ENCODE data around the gene TMED8. TPM values are rescaled to one million over a fixed set of nuclear protein-coding genes. Genes with fewer than 3 reads are reported as not detected.
"Not testable (repeated sequence)": the region's sequence is repeated elsewhere in the genome, so short reads cannot be mapped to it uniquely, and the experiment has no call there.

Gene TMED8
- total and polyA plus RNA-seq, 9 donors = 4.4 to 8.2 (median 5.5) TPM

DNA sequence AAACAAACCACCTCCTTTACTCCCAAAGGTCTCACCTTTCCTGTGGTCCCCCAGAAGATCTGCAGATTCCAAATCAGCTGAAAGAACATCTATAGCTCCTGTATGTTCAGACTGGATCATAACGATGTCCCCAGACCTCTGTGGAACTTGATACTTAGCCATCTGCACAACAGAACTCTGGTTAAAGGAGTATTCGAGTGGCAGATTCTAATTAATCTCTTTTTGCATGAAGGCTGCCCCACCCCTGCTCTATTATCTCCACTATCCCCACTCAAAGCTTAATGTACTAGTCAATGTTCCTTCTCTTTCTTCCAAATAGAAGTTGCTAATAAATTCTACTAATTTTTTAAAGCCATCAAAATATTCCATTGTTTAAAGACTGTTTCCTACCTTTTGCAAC, 33.2 kb downstream of the TMED8 start:
- H3K4me1 ChIP-seq (ENCODE audit: control insufficient read depth, insufficient read depth, low read length) = peaks cover 7% of the 10 kb centered on the region
- no peak overlapping the region for H3K4me3 ChIP-seq (ENCODE audit: low read length)
- H3K9me3 ChIP-seq (replicated peaks; ENCODE audit: control insufficient read depth, low read depth, low read length) = no peaks in the 10 kb centered on the region
- WGBS (ENCODE audit: insufficient coverage) = 63% methylated on average over 2 of the region's 2 CpGs
- H3K27me3 ChIP-seq (ENCODE audit: control insufficient read depth, insufficient read depth, low read length) = no peaks in the 10 kb centered on the region
- H3K27ac ChIP-seq (ENCODE audit: low read length) = no peak overlapping the region
- peaks cover 26% of the 10 kb centered on the region for H3K36me3 ChIP-seq (ENCODE audit: control insufficient read depth, insufficient read depth, low read length)
- no peak for DNase-seq

DNA sequence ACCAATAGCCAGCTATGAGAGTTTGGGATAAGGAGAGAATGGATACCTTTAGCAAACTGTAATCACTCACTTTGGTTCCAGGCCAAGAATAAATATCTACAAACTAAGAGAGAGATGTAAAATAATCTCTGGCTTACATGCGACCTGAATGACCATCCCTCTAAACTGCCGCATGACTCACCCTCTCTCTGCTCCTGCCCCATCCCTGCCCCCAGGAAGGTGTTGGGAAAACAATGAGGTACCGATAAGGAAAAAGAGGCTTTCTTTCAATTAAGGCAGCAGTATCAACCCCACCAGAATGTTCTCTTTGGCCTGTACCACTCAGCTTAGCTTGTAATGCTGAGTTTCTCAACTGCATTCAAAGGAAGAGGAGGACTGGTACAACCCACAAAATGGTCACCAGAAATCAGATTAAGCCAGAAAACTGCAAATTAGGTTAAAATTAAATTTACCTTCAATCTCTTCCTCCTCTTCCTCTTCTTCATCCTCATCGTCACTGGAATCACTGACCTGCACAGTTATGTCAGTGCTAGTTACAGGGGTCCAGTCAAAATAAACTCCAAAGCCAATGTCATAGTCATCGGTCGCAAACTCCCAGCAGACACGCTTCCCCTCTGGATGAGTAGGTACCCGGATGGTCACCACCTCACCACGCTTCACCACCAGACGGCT, 34.0 kb downstream of the TMED8 start:
- H3K9me3 ChIP-seq (replicated peaks; ENCODE audit: control insufficient read depth, low read depth, low read length) = no peaks in the 10 kb centered on the region
- no peak overlapping the region for H3K27ac ChIP-seq (ENCODE audit: low read length)
- peaks cover 7% of the 10 kb centered on the region for H3K4me1 ChIP-seq (ENCODE audit: control insufficient read depth, insufficient read depth, low read length)
- H3K27me3 ChIP-seq (ENCODE audit: control insufficient read depth, insufficient read depth, low read length) = no peaks in the 10 kb centered on the region
- WGBS (ENCODE audit: insufficient coverage) = 96% methylated on average over 4 of the region's 10 CpGs
- DNase-seq = no peak
- no peak overlapping the region for H3K4me3 ChIP-seq (ENCODE audit: low read length)
- peaks cover 28% of the 10 kb centered on the region for H3K36me3 ChIP-seq (ENCODE audit: control insufficient read depth, insufficient read depth, low read length)

DNA sequence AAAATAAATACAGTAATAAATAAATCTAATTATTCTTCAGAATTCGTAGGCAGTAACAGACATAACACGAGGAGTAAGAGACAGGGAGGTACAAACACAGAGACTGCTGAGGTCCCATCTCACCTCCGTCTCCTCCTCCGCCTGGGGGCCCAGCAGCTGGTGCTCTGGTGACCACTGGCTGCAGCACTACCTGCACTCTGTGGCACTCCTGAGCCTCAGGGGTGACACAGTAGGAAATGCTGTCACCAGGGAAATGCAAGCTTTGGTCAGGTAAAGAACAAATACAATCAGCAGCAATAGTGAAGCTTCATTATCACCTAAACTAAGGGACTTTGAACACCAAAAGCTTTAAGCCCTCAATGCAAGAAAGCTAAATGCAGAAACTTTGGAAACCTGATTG, 36.5 kb downstream of the TMED8 start:
- Histone ChIP-seq H3K9me3 (replicated peaks; ENCODE audit: control insufficient read depth, low read depth, low read length) (no peaks in the 10 kb centered on the region), H3K4me3 (ENCODE audit: low read length) (no peak overlapping the region), H3K27ac (ENCODE audit: low read length) (no peak overlapping the region), H3K4me1 (ENCODE audit: control insufficient read depth, insufficient read depth, low read length) (peaks cover 7% of the 10 kb centered on the region), H3K27me3 (ENCODE audit: control insufficient read depth, insufficient read depth, low read length) (no peaks in the 10 kb centered on the region), H3K36me3 (ENCODE audit: control insufficient read depth, insufficient read depth, low read length) (peaks cover 28% of the 10 kb centered on the region)
- DNase-seq = no peak
- WGBS (ENCODE audit: insufficient coverage) = 100% methylated on average over 1 of the region's 4 CpGs

DNA sequence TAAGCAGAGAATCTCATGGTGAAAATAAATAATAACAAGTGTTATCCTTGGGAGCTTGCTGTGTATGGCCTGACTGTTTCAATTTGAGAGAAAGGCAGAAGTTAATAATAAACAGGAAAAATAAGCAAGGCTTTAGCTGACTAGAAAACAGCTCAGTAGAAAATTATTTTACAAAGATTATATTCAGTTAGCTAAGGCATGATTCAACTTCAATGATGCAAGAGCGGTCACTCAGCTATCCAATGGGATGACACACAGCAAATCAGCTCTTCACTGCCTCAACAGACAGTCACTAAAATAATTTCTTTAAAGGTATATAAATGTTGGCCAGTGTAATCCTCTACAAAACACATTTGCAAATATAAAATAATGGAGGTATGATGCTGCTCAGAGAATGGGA, 37.5 kb downstream of the TMED8 start:
- DNase-seq = no peak
- WGBS (ENCODE audit: insufficient coverage) = no CpG with 5 or more reads among the region's 1 CpG
- Histone ChIP-seq H3K36me3 (ENCODE audit: control insufficient read depth, insufficient read depth, low read length) (peaks cover 28% of the 10 kb centered on the region), H3K4me3 (ENCODE audit: low read length) (no peak overlapping the region), H3K27ac (ENCODE audit: low read length) (no peak overlapping the region), H3K27me3 (ENCODE audit: control insufficient read depth, insufficient read depth, low read length) (no peaks in the 10 kb centered on the region), H3K9me3 (replicated peaks; ENCODE audit: control insufficient read depth, low read depth, low read length) (no peaks in the 10 kb centered on the region), H3K4me1 (ENCODE audit: control insufficient read depth, insufficient read depth, low read length) (peaks cover 7% of the 10 kb centered on the region)

DNA sequence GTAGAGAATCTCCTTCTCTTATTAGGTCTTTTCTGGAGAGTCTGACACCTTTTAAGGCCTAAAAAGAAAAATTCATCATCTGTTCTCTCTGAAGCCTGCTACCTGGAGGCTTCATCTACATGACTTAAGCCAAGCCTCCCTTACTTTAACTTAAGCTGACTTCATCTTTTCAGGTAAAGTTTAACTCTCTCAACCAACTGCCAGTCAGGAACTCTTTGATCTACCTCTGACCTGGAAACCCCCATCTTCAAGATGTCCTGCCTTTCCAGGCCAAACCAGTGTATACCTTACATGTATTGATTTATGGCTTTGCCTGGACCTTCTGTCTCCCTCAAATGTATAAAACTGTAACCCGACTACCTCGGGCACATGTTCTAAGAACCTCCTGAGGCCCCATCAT, 38.6 kb downstream of the TMED8 start:
- 95% methylated on average over 2 of the region's 2 CpGs for WGBS (ENCODE audit: insufficient coverage)
- peaks cover 2% of the 10 kb centered on the region for H3K4me1 ChIP-seq (ENCODE audit: control insufficient read depth, insufficient read depth, low read length)
- H3K9me3 ChIP-seq (replicated peaks; ENCODE audit: control insufficient read depth, low read depth, low read length) = no peaks in the 10 kb centered on the region
- H3K27ac ChIP-seq (ENCODE audit: low read length) = no peak overlapping the region
- no peaks in the 10 kb centered on the region for H3K27me3 ChIP-seq (ENCODE audit: control insufficient read depth, insufficient read depth, low read length)
- no peak overlapping the region for H3K4me3 ChIP-seq (ENCODE audit: low read length)
- DNase-seq = no peak
- peaks cover 27% of the 10 kb centered on the region for H3K36me3 ChIP-seq (ENCODE audit: control insufficient read depth, insufficient read depth, low read length)

DNA sequence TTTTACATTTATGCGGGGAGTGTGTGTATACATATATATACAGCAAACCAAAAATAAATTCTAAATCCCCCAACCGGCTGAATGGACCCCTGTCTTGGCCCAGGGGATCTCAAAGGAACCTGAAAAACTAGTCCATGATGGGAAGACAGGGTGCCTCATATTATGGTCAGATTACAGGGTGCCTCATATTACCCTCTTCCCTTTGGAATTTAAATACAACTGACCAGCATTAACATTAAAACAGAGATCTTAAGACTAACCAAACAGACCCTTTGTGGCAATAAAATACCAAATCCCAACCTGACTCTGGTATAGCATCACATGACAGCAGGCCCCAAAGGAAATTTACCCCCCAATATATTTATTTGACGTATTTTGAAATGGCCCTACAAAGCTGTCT, 39.0 kb downstream of the TMED8 start:
- Histone ChIP-seq H3K9me3 (replicated peaks; ENCODE audit: control insufficient read depth, low read depth, low read length) (no peaks in the 10 kb centered on the region), H3K27ac (ENCODE audit: low read length) (no peak overlapping the region), H3K27me3 (ENCODE audit: control insufficient read depth, insufficient read depth, low read length) (no peaks in the 10 kb centered on the region), H3K4me3 (ENCODE audit: low read length) (no peak overlapping the region), H3K4me1 (ENCODE audit: control insufficient read depth, insufficient read depth, low read length) (no peaks in the 10 kb centered on the region), H3K36me3 (ENCODE audit: control insufficient read depth, insufficient read depth, low read length) (peaks cover 23% of the 10 kb centered on the region)
- no CpG with 5 or more reads among the region's 3 CpGs for WGBS (ENCODE audit: insufficient coverage)
- DNase-seq = no peak

DNA sequence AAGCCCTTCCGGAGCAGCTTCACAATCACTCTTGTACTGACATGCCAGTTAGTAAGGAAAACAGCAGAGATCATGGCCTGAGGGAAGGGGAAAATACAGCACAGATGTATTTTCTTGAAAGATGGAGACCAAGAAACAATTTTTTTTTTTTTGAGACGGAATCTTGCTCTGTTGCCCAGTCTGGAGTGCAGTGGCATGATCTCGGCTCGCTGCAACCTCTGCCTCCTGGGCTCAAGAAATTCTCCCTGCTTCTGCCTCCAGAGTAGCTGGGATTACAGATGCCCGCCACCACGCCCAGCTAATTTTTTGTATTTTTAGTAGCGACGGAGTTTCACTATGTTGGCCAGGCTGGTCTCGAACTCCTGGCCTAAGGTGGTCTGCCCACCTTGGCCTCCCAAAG, 39.6 kb downstream of the TMED8 start:
- H3K27ac ChIP-seq (ENCODE audit: low read length); H3K9me3 ChIP-seq (replicated peaks; ENCODE audit: control insufficient read depth, low read depth, low read length); H3K4me3 ChIP-seq (ENCODE audit: low read length); DNase-seq; H3K27me3 ChIP-seq (ENCODE audit: control insufficient read depth, insufficient read depth, low read length); H3K4me1 ChIP-seq (ENCODE audit: control insufficient read depth, insufficient read depth, low read length): not testable (repeated sequence)
- WGBS (ENCODE audit: insufficient coverage) = 93% methylated on average over 9 of the region's 9 CpGs
- peaks cover 21% of the 10 kb centered on the region for H3K36me3 ChIP-seq (ENCODE audit: control insufficient read depth, insufficient read depth, low read length)

DNA sequence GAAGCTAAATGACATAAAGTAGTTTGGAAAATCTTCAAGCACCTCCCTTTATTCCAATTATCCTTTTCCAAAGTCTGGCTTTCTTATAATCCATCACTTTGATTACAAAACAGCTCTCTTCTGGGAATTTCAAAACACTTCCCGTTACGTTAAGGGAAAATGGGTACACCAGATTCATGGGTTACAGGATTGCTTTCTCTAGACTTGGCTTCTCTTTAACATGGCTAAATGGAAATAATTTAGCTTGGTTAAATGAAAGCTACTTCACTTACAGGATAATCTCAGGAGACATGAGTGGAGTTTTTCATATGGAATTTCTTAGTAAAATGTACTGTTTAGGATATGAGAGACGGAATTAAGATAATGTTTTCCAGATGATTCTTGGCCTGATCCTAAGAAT, 41.3 kb downstream of the TMED8 start:
- peaks cover 13% of the 10 kb centered on the region for H3K36me3 ChIP-seq (ENCODE audit: control insufficient read depth, insufficient read depth, low read length)
- H3K27me3 ChIP-seq (ENCODE audit: control insufficient read depth, insufficient read depth, low read length) = no peaks in the 10 kb centered on the region
- H3K4me3 ChIP-seq (ENCODE audit: low read length) = no peak overlapping the region
- DNase-seq = peak; percentile 85
- no peaks in the 10 kb centered on the region for H3K9me3 ChIP-seq (replicated peaks; ENCODE audit: control insufficient read depth, low read depth, low read length)
- 27% methylated on average over 2 of the region's 3 CpGs for WGBS (ENCODE audit: insufficient coverage)
- no peaks in the 10 kb centered on the region for H3K4me1 ChIP-seq (ENCODE audit: control insufficient read depth, insufficient read depth, low read length)
- H3K27ac ChIP-seq (ENCODE audit: low read length) = no peak overlapping the region

DNA sequence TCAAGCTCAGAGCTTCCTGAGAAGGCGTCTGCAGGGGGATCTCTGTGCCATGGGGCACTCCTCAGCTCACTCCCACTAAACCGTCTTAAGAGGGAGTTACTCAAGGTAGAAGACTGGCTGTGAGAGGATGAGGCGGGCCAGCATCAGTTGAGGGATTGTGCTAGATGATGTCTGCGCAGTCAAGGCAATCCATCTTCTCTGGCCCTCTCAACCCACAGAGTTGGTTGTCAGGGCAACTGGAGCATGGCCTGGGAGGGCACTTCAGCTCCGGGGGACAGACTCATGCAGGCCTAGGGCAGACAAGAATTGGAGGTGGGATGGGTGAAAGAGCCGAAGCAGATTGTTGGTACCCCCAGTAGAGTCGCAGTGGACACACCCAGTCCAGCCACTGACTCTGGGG, 47.0 kb downstream of the TMED8 start:
- no peak for DNase-seq
- Histone ChIP-seq H3K9me3 (replicated peaks; ENCODE audit: control insufficient read depth, low read depth, low read length) (no peaks in the 10 kb centered on the region), H3K36me3 (ENCODE audit: control insufficient read depth, insufficient read depth, low read length) (no peaks in the 10 kb centered on the region), H3K4me1 (ENCODE audit: control insufficient read depth, insufficient read depth, low read length) (no peaks in the 10 kb centered on the region), H3K27me3 (ENCODE audit: control insufficient read depth, insufficient read depth, low read length) (no peaks in the 10 kb centered on the region), H3K27ac (ENCODE audit: low read length) (no peak overlapping the region), H3K4me3 (ENCODE audit: low read length) (no peak overlapping the region)
- 80% methylated on average over 3 of the region's 7 CpGs for WGBS (ENCODE audit: insufficient coverage)

DNA sequence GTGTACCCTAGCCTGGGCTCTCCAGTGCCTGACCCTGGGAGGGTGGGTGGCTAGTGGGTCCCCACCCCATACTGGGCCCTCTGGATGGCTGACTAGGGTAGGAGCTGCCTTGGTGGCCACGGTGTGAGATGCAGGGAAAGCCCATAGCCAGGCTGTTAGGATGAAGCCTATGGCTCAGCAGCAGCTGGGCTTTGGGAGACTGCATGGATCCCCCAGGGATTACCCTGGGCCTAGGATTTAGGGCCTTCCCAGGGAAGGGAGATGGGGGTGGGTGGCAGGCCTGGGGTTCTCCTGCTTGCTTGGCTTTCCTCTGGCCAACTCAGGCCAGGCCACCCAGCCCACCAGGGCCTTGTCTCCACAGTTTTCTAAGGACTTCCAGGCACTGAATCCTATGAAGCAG, 49.8 kb downstream of the TMED8 start:
- no peak overlapping the region for H3K27ac ChIP-seq (ENCODE audit: low read length)
- no peak for DNase-seq
- WGBS (ENCODE audit: insufficient coverage) = 100% methylated on average over 1 of the region's 1 CpG
- no peaks in the 10 kb centered on the region for H3K36me3 ChIP-seq (ENCODE audit: control insufficient read depth, insufficient read depth, low read length)
- no peak overlapping the region for H3K4me3 ChIP-seq (ENCODE audit: low read length)
- H3K4me1 ChIP-seq (ENCODE audit: control insufficient read depth, insufficient read depth, low read length) = peaks cover 6% of the 10 kb centered on the region
- no peaks in the 10 kb centered on the region for H3K9me3 ChIP-seq (replicated peaks; ENCODE audit: control insufficient read depth, low read depth, low read length)
- H3K27me3 ChIP-seq (ENCODE audit: control insufficient read depth, insufficient read depth, low read length) = no peaks in the 10 kb centered on the region

DNA sequence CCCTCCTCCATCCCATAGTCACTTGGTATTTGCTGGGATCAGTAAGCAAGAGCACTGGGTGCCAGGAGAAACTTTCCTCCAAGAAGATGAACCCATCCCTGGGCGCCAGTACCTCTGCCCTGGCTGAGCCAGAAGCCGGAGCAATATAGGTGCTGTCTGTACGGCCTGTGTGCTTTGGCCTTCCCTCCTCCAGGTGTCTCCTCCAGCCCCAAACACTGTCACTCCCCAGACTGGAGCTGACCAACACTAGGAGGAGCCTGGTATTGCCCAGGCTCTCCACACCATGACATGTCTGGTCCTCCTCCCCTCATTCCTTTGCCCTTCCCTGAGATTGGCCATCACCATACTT, 51.2 kb downstream of the TMED8 start:
- no peak overlapping the region for H3K27ac ChIP-seq (ENCODE audit: low read length)
- H3K4me1 ChIP-seq (ENCODE audit: control insufficient read depth, insufficient read depth, low read length) = peaks cover 8% of the 10 kb centered on the region
- DNase-seq = no peak
- H3K27me3 ChIP-seq (ENCODE audit: control insufficient read depth, insufficient read depth, low read length) = no peaks in the 10 kb centered on the region
- no peaks in the 10 kb centered on the region for H3K9me3 ChIP-seq (replicated peaks; ENCODE audit: control insufficient read depth, low read depth, low read length)
- WGBS (ENCODE audit: insufficient coverage) = 85% methylated on average over 3 of the region's 3 CpGs
- H3K4me3 ChIP-seq (ENCODE audit: low read length) = no peak overlapping the region
- no peaks in the 10 kb centered on the region for H3K36me3 ChIP-seq (ENCODE audit: control insufficient read depth, insufficient read depth, low read length)

Data from muscle of leg (tissue), 11 donors.